Gastroesophageal sphincter (tissue), 4 donors: ENCODE results near the gene TAF1C. TPM values are rescaled to one million over a fixed set of nuclear protein-coding genes. Genes with fewer than 3 reads are reported as not detected.

Source experiments
- ATAC-seq: fragments of 150-250 bp; one replicate; pipeline ENCODE4 v1.9.1; 2016; ENCODE audit warnings: mild to moderate bottlenecking, moderate library complexity
- H3K27ac ChIP-seq, 4 donors: fragments of 200-600 bp; sonication (generic) in 3 of 4; 1 replicate in 3 of 4; 2 replicates in 1 of 4; pipeline ENCODE4 v1.5.1; 2016 to 2019
- H3K27me3 ChIP-seq: fragments of 200-600 bp; sonication (generic); one replicate; pipeline ENCODE4 v1.5.1; 2019
- H3K36me3 ChIP-seq, 2 donors: fragments of 200-600 bp; sonication (generic); one replicate each; pipeline ENCODE4 v1.5.1; 2019; ENCODE audit warnings: control low read depth in 1 of 2
- H3K4me1 ChIP-seq, 3 donors: fragments of 200-600 bp; sonication (generic); 1 replicate in 2 of 3; 2 replicates in 1 of 3; pipeline ENCODE4 v1.5.1; 2016 to 2019; ENCODE audit warnings: control low read depth in 2 of 3
- H3K4me3 ChIP-seq, 2 donors: fragments of 200-600 bp; sonication (generic); one replicate each; pipeline ENCODE4 v1.5.1; 2019; ENCODE audit warnings: mild to moderate bottlenecking in 1 of 2, moderate library complexity in 1 of 2
- H3K9me3 ChIP-seq, 3 donors: fragments of 200-600 bp; sonication (generic); one replicate each; pipeline ENCODE4 v1.5.1; 2017 to 2019; ENCODE audit warnings: control low read depth in 2 of 3
- CTCF ChIP-seq, 4 experiments: fragments of 200-600 bp in 2 of 4; fragments of 450-650 bp in 2 of 4; sonication (generic) in 1 of 4; IDR thresholded peaks; one replicate each; pipeline ENCODE4 v1.5.1; 2017 to 2019; ENCODE audit warnings: antibody characterized with exemption in 4 of 4, mild to moderate bottlenecking in 2 of 4, moderate library complexity in 2 of 4
- EP300 ChIP-seq: sonication (generic); formaldehyde crosslinking; IDR thresholded peaks from one replicate; pipeline ENCODE4 v1.6.1; 2017; ENCODE audit warnings: antibody characterized with exemption, mild to moderate bottlenecking
- POLR2A ChIP-seq, 2 donors: fragments of 450-650 bp; IDR thresholded peaks; one replicate each; pipeline ENCODE4 v1.6.1; 2017; ENCODE audit warnings: antibody characterized with exemption in 2 of 2, mild to moderate bottlenecking in 2 of 2, moderate library complexity in 1 of 2
- POLR2AphosphoS5 ChIP-seq: sonication (generic); formaldehyde crosslinking; IDR thresholded peaks from one replicate; pipeline ENCODE4 v1.6.1; 2017; ENCODE audit warnings: antibody characterized with exemption
- WGBS, 2 donors: methylation state at CpG; one replicate each; pipeline ENCODE4 v1.1.5; 2018; ENCODE audit warnings: low coverage in 1 of 2; 5-methylcytosine and 5-hydroxymethylcytosine counted together
- total RNA-seq, 4 donors: library from RNA; depleted of rRNA; stranded (reverse); fragments of >200 nt; gene quantifications; one replicate each; pipeline ENCODE4 v1.1.0, GENCODE V29; 2016

Gene TAF1C, protein sequence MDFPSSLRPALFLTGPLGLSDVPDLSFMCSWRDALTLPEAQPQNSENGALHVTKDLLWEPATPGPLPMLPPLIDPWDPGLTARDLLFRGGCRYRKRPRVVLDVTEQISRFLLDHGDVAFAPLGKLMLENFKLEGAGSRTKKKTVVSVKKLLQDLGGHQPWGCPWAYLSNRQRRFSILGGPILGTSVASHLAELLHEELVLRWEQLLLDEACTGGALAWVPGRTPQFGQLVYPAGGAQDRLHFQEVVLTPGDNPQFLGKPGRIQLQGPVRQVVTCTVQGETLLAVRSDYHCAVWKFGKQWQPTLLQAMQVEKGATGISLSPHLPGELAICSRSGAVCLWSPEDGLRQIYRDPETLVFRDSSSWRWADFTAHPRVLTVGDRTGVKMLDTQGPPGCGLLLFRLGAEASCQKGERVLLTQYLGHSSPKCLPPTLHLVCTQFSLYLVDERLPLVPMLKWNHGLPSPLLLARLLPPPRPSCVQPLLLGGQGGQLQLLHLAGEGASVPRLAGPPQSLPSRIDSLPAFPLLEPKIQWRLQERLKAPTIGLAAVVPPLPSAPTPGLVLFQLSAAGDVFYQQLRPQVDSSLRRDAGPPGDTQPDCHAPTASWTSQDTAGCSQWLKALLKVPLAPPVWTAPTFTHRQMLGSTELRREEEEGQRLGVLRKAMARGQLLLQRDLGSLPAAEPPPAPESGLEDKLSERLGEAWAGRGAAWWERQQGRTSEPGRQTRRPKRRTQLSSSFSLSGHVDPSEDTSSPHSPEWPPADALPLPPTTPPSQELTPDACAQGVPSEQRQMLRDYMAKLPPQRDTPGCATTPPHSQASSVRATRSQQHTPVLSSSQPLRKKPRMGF
- 10 to 100 TPM; 16.1 to 51.4 (median 33.2) TPM for total RNA-seq

DNA sequence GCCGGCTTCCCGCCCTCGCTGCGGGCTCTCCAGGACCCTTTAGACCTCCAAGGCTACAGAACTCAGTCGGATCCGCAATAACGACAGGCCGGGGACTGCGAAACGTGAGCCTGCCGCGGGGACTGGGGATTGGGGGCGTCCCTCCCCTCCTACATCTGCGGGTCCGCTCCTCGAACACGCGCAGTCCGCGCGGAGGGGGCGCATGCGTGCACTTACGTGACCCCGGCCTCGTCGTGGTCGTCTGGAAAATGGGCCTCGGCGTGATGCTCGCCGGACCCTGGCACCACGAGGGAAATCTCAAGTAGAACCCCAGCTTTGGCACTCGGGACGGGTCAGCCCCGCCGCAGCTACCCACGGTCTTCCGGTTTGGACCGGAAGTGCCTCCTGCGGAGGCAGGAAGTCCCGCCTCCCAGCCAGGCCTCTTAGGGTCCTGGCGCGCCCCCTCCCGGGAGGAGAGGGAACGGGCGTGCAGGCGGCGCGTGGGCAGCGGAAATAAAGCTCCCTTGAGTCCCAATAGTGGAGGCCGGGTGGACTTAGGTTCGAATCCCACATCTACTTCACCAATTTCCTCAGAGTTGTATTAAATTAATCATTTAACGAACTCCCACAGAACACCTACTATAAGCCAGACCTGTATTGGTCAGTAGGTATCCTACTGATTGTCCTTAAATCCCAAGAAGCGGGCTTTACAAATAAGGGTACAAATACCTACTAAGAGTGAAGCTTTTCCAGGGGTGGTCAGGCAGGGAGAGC, at the start of gene TAF1C:
TSS of gene TAF1C (minus strand) at position 373 of the 753 bp plus-strand sequence. CDS start 2,069 bp downstream, outside the sequence.
- ATAC-seq, result peak; percentile 97
- TF ChIP-seq POLR2AphosphoS5, result peak; percentile 84
- TF ChIP-seq CTCF (IDR thresholded peaks at IDR 0.05), result peak in 3 of 4 experiments; percentile 91 to 99 (median 91)
- TF ChIP-seq EP300, result no peak
- TF ChIP-seq POLR2A (IDR thresholded peaks at IDR 0.05), result peak in 1 of 2 donors; percentile 55
- WGBS, 2 donors, result 0 to 40% methylated on average over 1 to 2 of the region's 55 CpGs
- Histone ChIP-seq H3K4me1 (peaks cover 0 to 39% (median 3%) of the 10 kb centered on the region in 3 donors), H3K27ac (peak within 1 kb of the TSS; percentile 29 to 86 (median 80)), H3K9me3 (no peaks in the 10 kb centered on the region), H3K36me3 (peaks cover 0 to 33% of the 10 kb centered on the region in 2 donors), H3K4me3 (peak within 1 kb of the TSS; percentile 92 to 94), H3K27me3 (no peaks in the 10 kb centered on the region)

DNA sequence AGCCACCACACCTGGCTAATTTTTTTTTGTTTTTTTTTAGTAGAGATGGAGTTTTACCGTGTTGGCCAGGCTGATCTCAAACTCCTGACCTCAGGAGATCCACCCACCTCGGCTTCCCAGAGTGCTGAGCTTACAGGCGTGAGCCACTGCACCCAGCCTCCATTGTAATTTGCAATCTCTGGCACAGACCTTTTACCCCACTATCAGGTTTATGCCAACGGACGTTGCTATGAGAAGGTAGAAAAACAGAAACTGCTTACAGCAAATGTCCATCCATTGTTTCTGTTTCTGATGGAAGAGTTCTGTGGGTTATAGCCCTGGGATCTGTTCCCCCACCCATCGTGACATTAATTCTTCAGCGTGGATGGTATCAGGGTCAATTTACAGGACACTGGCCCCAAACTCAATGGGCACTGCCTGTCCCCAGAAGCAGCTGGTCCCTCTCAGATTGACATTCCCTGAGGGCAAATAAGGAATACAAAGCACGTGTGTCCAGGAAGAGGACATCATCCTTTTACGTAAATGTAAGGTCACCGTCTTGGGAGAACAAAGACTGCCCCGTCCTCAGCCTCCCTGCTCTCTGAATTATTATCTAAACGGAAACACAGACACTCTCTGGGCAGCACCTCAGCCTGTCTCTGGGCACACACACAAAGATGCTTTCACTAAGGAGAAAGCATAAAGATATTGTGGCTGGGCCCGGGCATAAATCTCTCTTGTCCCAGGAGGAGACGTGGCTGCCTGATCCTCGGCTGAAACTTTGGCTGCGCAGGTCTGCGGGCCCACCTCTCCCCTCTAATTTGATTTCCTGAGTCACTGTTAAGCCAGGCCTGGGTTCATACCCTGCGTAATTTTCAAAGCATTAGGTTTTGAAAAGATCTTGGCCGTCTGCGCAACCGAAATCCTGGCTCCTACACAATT, 47.7 kb upstream of the TAF1C start:
- peaks cover 15% of the 10 kb centered on the region for H3K27me3 ChIP-seq
- TF ChIP-seq POLR2AphosphoS5 (peak; percentile 9), EP300 (no peak), CTCF (IDR thresholded peaks at IDR 0.05) (no peak)
- peak overlapping the region in 2 of 4 donors; percentile 50 to 56 for H3K27ac ChIP-seq
- H3K4me3 ChIP-seq, result no peak overlapping the region
- peaks cover 0 to 14% (median 0%) of the 10 kb centered on the region in 3 donors for H3K4me1 ChIP-seq
- no peak for ATAC-seq
- no peaks in the 10 kb centered on the region for H3K9me3 ChIP-seq
- H3K36me3 ChIP-seq, result no peaks in the 10 kb centered on the region
- WGBS, 2 donors, result 45 to 66% methylated on average over 12 to 16 of the region's 21 CpGs

DNA sequence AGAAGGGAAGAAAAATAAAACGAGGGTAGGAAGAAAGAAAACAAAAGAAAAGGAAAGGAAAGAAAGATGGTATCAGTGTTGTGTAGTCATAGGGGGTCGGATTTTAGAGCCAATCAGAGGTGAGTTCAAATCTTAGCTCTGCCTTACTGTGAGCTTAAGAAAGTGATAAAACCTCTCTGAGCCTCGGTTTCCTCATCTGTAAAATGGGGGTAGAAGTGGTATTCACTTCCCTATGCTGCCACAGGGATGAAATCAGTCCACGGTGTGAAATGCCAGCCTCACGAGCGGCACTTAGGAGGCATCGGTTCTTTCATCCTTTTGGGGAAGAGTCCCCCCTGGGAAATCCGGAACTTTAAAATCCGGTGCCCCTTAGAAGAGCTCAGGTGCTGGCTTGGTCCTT, 46.9 kb upstream of the TAF1C start:
- Histone ChIP-seq H3K4me3 (no peak overlapping the region), H3K27ac (peak overlapping the region in 1 of 4 donors; percentile 56), H3K4me1 (peaks cover 0 to 14% (median 0%) of the 10 kb centered on the region in 3 donors), H3K27me3 (peaks cover 12% of the 10 kb centered on the region), H3K36me3 (no peaks in the 10 kb centered on the region), H3K9me3 (no peaks in the 10 kb centered on the region)
- 81 to 83% methylated on average over 9 of the region's 9 CpGs for WGBS, 2 donors
- TF ChIP-seq POLR2A (IDR thresholded peaks at IDR 0.05) (no peak), EP300 (no peak), CTCF (IDR thresholded peaks at IDR 0.05) (no peak), POLR2AphosphoS5 (no peak)
- ATAC-seq, result no peak

DNA sequence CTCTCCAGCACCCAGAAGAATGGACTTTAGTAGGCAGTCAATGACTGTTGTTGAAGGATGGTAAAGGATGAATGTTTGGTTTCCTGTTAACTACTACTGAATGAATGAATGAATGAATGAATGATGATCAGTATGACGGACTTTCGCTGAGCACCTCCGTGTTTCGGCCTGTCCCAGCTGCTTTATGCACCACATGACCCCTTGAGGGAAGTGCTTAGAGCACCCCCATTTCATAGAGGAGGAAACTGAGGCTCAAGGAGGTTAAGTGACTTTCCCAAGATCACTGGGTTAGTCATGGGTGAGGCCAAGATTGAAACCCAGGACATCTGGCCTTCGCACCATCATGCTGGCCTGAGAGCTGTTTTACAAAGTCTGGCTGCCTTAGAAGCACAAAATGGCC, 46.1 kb upstream of the TAF1C start:
- Histone ChIP-seq H3K4me1 (peaks cover 0 to 22% (median 5%) of the 10 kb centered on the region in 3 donors), H3K27me3 (peaks cover 4% of the 10 kb centered on the region), H3K9me3 (no peaks in the 10 kb centered on the region), H3K36me3 (no peaks in the 10 kb centered on the region), H3K4me3 (no peak overlapping the region), H3K27ac (no peak overlapping the region)
- 89 to 97% methylated on average over 4 to 5 of the region's 5 CpGs for WGBS, 2 donors
- TF ChIP-seq CTCF (IDR thresholded peaks at IDR 0.05) (no peak), POLR2A (IDR thresholded peaks at IDR 0.05) (no peak), POLR2AphosphoS5 (no peak), EP300 (no peak)
- ATAC-seq, result no peak
